GF-D8 (cell line): ENCODE data around the gene FGFR3.

ENCODE experiments used
- DNase-seq: peaks from one replicate; lab custom pipeline; 2025; lab: John Stamatoyannopoulos, UW

FGFR3 gene

GRCh38 chr4:1792832-1793495, at the start of gene FGFR3:
Gene FGFR3 (plus strand): TSS chr4:1793293. CDS start chr4:1793935, 642 bp downstream.
- DNase-seq: no peak

DNA sequence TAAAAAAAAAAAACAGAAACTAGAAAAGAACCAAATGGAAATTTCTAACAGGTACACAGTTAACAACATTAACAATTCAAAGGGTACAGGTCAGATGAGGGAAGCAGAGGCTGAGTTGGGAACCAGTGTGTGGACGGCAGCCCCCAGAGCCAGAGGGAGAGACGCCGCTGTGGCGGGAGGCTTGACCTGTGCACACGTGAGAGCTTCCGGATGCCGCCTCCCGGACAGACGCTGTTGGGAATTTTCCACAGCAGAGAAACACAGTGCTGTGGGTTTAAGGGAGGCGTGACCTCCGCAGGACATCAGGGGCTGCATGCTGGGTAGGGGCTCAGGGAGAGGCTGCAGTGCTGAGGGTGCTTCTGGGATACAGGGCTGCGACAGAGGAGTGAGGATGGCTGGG, 49.5 kb upstream of the FGFR3 start:
- no peak for DNase-seq

GRCh38 chr4:1743975-1744374, 49.1 kb upstream of the FGFR3 start:
- DNase-seq: no peak

DNA sequence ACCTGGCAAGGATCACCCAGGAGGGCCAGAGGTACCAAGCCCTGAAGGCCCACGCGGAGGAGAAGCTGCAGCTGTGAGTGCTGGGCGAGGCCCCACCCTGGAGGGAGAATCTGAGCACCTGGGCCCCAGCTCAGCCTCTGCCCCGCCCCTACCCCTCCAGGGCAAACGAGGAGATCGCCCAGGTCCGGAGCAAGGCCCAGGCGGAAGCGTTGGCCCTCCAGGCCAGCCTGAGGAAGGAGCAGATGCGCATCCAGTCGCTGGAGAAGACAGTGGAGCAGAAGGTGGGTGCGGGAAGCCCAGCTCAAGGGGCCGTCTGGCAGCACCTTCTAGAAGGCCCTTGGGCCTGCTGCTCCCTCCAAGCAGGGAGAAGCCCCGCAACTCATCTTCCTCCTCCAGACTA, 48.5 kb upstream of the FGFR3 start:
- no peak for DNase-seq

- no peak for DNase-seq
Observed at GRCh38 chr4:1745165-1745564, 47.9 kb upstream of the FGFR3 start.

DNA sequence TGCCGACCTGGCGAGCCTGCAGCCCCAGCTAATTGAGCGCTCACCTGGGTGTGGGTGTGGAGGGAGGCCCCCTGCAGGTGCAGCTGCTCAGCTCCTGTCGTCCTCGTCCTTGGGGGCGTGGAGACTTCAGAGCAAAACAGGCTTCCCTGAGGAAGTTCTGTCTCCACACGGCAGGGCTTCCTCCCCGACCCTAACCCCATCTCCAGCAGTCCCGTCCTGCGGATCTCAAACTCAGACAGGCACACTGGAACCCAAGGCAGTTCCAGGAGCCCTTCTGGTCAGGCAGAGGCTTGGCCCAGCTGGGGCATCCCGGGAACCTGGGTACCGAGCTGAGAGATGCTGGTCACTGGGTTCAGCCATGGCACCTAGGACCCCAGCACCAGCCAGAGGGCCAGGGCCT, 47.4 kb upstream of the FGFR3 start:
- DNase-seq: no peak

- no peak for DNase-seq
Observed at GRCh38 chr4:1746265-1746691, 46.8 kb upstream of the FGFR3 start.

- DNase-seq: no peak
Observed at GRCh38 chr4:1746919-1747602, 46.0 kb upstream of the FGFR3 start.

- DNase-seq: no peak
Observed at GRCh38 chr4:1747603-1747967, 45.5 kb upstream of the FGFR3 start.

DNA sequence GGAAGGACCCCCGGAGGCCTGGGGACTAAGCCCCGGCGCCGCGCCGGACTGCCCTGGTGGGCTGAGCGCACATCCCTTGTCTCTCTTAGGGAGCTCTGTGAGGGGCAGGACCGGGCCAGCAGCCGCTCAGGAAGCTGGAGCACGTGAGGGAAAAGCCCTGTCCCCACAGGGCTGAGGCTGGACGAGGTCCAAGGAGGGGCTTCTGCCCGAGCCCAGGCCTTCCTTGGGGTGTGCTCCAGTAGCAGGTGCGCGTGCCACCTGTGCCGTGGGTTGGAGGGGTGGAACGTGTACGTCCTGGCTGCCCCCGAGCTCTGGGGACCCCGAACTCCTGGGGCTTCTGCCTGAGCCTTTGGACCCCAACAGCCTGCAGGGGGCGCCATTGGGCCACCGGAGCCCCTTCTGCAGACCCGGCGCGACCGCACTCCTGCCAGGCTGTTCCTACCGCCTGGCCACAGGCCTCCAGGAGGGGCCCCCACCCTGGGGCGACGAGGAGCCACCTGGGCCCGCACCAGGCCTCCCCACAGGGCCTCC, 44.6 kb upstream of the FGFR3 start:
- peak; percentile 47 for DNase-seq

GRCh38 chr4:1749370-1749769, 43.7 kb upstream of the FGFR3 start:
- DNase-seq: no peak

GRCh38 chr4:1749826-1750225, 43.3 kb upstream of the FGFR3 start:
- no peak for DNase-seq

DNA sequence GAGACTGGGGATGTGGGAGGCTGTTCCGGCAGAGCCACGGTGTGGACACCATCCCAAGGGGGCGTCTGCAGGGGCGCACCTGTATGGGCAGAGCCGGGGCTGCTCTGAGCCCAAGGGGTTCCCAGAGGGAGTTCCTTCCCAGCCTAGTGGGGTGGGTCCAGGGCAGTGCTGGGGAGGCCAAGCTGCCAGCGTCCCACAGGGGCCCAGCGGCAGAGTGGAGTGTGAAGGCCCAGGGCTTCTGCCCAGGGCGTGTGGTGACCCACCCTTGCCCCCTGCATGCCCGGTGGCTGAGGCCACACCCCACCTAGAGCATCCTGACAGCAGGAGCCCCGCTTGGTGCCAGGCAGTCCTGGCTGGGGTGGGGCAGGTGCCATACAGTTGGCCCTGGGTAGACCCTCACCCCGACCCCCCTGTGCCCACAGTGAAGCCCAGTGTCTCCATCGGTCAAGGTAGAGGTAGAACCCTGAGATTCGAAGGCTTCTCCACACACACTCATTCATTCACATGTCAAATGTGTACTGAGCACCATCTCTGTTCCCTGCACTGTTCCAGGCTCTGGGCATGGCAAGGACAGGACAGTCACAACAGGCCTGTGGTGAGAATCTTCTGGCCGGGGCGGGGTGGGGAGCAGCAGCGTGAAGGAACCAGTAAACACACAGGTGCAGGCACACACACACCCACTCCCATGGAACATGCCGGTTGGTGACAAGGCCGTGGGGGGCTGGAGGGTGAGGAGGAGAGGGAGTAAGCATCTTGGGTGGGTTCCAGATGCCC, 42.5 kb upstream of the FGFR3 start:
- no peak for DNase-seq

DNA sequence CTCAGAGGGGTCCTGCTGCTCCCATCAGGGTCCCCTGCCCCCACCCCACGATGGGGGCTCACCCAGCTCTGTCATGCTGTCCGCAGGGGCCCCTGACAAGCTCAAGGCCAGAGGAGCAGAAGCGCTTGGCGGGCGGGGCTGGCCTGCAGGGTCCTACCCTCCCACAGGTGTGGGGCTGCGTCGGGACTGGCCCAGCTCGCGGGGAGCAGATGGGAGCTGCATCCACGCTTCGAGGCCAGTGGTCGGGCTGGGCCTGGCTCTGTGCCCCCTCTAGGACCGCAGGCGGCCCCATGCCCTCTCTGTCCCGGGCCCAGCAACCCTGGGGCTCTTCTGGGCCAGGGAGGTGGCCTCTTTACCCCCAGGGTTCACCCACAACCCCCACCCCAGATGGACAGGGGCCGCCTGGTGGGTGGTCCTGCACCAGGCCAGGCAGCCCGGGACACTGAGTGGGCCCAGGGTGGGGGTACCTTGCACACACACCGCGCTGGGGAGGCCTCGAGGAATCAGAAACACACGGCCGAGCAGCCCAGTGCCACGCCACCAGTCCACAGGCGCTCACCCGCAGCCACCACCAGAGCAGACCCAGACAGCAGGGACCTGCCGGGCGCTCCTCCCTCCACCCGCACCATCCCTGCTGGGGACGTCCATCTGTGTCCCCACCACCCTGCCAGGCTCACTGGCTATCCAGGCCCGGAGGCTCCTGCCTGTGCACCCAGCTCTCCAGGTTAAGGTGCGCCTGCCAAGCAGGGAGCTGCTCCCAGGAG, 41.8 kb upstream of the FGFR3 start:
- no peak for DNase-seq

DNA sequence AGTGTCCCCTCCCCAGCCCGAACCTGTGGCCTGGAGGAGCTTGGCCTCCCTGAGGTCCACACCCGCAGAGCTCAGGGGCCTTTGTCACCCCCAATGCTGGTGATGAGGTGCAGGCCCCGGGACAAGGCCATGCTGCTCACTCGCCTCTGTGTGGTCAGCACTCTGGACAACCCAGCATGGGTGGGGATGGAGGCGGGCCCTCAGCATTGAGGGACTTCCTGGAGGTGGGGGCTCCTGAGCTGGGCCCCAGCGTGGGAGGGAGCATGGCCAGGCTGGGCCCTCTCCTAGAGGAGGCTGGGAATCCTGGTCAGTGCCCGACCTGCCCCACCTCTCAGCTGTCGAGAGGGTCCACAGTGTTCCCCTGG, 41.2 kb upstream of the FGFR3 start:
- no peak for DNase-seq

- peak; percentile 30 for DNase-seq
Observed at GRCh38 chr4:1752284-1753041, 40.6 kb upstream of the FGFR3 start.

- DNase-seq: no peak
Observed at GRCh38 chr4:1753294-1753696, 39.8 kb upstream of the FGFR3 start.

DNA sequence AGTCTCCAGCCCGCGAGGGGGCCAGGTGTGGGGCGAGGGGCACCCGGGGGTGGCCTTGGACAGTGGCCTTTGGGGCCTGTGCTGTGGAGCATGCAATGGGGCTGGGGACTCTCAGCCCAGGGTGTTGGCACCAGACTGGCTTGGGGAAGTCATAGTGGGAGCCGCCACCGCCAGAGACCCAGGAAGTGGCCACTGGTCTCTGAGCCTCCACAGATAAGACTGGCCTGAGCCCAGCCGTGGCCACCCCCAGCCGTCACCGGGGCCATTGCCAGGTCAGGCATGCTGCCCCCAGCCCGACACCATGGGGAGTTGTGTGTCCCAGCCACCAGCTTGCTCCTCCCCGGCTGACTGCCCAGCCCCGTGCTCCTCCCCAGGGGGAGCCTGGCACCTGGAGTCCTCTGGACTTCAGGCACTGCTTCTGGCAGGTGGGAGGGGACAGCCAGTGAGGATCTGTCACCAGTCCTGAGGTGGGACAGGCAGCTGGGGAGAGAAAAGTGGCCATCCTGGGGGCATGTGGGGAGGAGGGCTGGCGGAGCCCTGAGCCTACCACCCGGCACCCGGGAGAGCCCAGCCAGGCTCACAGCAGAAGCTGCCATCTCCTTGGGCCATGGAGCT, 39.3 kb upstream of the FGFR3 start:
- no peak for DNase-seq

DNA sequence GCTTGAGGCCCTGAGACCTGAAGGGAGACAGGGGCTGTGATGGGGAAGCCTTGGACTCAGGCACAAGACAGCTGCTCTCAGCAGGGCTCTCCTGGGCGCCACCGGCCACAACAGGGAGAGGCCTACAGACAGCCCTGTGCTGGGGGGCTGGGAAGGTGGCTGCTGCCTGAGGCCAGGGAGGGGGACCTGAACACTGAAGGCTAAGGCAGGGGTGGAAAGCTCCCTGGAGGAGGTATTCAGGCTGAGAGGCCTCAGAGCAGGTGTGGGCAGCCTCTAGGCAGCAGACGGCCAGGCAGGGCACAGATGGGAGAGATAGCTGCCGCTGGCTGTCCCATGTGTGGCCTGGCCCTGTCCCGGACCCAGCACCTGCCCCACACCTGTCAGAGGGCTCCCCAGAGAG, 38.8 kb upstream of the FGFR3 start:
- DNase-seq: no peak

GRCh38 chr4:1755297-1755696, 37.8 kb upstream of the FGFR3 start:
- DNase-seq: no peak

- DNase-seq: no peak
Observed at GRCh38 chr4:1756079-1756478, 37.0 kb upstream of the FGFR3 start.
